ENCODE results near the gene IDE.

- TF ChIP-seq CTCF (IDR thresholded peaks at IDR 0.05) (no peak), POLR2A (IDR thresholded peaks at IDR 0.05) (no peak), EP300 (IDR thresholded peaks at IDR 0.05) (no peak)
These were observed 94.3 kb downstream of the IDE start for GRCh38 chr10:92479547-92479946.

Measured in tibial nerve (tissue), 4 donors.